Hindlimb muscle (tissue), 1 donor: ENCODE measurements around the gene SLC37A4. TPM values are rescaled to one million over a fixed set of nuclear protein-coding genes. Genes with fewer than 3 reads are reported as not detected.
"Not testable (repeated sequence)": the region's sequence is repeated elsewhere in the genome, so short reads cannot be mapped to it uniquely, and the experiment has no call there.

Source experiments
- DNase-seq: peaks from one replicate; pipeline ENCODE4 v3.0.0-alpha.2; 2013
- polyA plus RNA-seq: library from polyadenylated mRNA; unstranded; fragments of 120-200 nt; gene quantifications from one replicate; pipeline ENCODE4 v1.2.1, GENCODE V29; 2013; ENCODE audit not compliant: insufficient read length

SLC37A4 gene
- polyA plus RNA-seq, 1 donor: 10.2 TPM

DNA sequence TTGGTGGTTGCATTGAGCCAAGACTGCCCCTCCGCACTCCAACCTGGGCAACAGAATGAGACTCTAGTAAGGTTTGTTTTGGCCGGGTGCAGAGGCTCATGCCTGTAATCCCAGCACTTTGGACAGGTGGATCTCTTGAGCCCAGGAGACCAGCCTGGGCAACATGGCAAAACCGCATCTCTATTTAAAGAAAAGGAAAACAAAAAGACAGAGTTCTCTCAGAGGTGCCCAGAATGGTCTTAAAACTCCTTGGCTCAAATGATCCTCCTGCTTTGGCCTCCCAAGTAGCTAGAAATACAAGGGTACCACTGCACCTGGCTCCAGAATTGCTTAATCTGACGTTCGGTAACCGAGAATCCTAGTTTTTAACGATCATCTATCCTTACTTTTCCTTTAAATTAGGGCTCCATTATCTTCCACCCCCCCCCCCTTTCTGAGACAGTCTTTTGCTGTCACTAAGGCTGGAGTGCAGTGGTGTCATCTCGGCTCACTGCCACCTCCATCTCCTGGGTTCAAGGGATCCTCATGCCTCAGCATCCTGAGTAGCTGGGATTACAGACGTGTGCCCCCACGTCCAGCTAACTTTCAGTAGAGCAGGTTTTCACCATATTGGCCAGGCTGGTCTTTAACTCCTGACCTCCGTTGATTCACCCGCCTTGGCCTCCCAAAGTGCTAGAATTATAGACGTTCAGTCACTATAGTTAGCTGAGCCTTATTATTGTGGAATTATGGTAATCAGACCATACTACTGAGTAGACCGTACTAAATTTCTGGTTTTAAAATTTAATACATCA, 14.3 kb downstream of the SLC37A4 start:
- DNase-seq: no peak

DNA sequence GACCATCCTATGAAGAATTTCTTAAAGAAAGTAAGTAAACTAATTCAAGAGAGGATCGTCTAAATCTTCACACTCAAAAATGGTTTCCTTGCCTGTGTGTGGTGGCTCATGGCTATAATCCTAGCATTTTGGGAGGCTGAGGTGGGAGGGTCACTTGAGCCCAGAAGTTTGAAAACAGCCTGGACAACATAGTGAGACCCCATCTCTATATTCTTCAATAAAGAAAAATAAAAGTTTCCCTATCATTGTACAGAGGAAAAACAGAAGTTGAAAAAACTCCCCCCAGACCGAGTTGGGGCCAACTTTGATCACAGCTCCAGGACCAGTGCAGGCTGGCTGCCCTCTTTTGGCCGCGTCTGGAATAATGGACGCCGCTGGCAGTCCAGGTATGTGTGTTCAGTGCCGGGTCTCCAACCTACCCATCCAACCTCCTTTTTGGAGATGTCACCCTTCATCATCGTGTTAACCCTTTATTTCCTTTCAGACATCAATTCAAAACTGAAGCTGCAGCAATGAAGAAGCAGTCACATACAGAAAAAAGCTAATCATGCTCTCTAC, 15.5 kb downstream of the SLC37A4 start:
- no peak for DNase-seq

DNA sequence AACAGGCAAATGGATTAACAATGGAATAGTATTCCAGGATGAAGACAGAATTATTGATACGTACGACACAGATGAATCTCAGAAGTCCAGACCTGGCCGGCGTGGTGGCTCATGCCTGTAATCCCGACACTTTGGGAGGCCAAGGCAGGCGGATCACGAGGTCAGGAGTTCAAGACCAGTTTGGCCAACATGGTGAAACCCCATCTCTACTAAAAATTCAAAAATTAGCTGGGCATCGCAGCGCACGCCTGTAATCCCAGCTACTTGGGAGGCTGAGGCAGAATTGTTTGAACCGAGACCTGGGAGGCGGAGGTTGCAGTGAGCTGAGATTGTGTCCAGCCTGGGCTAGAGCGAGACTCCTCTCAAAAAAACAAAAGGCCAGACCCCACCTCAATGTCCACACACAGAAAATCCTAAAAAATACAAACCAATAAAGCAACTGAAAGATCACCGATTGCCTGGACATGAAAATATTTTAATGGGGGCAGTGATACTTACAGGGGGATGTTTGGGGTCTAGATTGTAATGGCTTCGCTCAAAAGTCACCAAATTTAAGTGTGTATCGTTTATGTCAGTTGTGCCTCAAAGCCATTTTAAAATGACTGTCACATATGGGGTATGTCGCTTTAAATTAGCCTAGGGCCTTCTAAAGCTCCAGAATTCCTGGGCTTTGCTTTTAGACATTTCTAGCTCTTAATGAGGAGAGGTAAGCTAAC, 16.3 kb downstream of the SLC37A4 start:
- no peak for DNase-seq

DNA sequence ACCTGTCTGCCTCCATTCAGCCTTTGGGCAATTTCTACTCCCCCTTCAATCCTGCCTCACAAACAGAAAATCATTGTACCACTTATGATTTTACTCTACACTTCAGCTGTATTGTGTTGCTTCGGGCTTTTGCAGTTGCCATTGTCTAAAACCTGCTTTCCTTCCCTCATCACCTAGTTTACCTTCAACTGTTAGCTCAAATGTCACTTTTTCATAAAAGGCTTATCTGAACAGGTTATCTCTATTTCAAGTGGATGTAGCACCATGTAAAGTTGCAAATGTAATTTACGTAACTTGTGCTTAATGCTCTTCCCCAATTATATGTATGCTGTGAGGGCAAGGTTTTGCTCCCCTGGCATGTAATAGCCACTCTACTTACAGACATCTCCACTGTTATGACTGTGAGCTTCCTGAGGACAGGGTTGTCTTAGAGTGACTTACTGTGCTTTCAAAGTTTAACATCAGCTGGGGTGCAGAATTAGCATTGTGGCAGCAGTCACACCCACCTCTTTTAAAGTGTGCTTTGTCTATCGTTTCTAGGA, 18.0 kb downstream of the SLC37A4 start:
- no peak for DNase-seq

DNA sequence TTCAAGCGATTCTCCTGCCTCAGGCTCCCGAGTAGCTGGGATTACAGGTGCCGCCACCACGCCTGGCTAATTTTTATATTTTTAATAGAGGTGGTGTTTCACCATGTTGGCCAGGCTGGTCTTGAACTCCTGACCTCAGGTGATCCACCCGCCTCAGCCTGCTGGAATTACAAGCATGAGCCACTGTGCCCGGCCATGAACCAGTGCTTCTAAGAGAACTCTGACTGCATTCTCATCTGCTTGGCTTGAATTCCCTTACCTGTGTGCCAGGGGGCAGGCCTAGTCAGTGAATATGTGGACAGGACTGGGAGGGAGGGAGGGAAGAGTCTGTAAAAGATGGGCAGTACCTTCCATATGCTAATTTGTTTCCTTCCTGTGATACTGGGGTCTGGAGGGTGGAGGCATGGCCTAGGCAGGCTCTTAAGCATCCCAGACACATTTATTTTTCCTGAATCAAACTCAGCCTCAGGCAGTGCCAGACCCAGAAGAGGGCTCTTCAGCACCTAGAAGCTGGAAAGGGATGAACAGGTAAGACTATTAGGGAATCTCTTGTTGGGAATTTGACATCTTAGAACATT, 19.1 kb downstream of the SLC37A4 start:
- DNase-seq: no peak

DNA sequence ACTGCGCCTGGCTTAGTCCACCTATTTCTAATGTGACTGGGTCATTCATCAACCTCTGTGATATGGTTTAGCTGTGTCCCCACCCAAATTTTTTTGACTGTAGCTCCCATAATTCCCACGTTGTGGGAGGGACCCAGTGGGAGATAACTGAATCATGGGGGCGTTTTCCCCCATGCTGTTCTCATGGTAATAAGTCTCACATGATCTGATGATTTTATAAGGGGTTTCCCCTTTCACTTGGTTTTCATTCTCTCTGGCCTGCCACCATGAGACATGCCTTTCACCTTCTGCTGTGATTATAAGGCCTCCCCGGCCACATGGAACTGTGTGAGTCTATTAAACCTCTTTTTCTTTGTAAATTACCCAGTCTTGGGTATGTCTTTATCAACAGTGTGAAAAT, 24.0 kb downstream of the SLC37A4 start:
- DNase-seq: no peak

DNA sequence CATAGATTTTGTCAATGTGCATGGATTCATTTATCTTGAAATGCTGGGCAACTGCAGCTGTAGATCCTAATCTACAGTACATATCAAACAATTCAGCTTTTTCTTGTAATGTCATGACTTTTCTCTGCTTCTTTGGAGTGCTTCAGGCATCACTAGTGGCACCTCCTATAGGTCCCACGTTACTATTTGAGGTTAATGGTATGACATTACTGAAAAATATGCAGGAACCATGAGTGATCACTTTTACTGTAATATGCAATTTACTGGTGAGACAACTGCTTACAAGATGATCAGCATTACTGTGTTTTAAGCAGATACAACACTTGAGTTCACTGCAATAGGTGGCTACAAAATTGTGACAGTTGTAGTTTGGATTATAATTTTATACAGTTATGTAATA, 29.8 kb downstream of the SLC37A4 start:
- DNase-seq: no peak

DNA sequence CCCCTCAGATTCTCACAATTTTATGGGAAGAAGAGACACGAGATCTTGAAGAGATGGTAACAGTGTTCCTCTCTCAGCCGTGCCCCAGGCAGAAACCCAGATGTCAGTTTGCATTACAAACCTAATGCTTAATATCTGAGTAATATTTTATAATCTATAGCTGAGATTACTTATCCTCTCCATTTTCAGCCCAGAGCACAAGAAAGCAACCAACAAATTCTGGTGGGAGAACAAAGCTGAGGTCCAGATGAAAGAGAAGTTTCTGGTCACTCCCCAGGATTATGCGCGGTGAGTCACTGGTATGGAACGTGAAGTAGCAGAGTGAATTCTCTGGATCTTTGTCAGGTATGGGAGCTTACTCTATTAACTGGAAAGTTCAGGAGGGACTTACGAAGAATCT, 31.9 kb downstream of the SLC37A4 start:
- DNase-seq: no peak

DNA sequence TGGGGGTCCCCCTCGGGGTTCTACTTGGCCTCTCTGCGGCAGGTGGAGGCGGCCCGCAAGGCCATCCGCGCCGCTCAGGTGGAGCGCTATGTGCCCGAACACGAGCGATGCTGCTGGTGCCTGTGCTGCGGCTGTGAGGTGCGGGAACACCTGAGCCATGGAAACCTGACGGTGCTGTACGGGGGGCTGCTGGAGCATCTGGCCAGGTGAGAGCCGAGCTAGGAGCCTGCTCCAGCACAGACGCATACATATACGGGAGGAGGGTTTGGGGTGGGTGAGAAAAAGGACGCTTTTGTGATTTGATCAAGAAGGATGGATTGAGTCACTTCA, 32.3 kb downstream of the SLC37A4 start:
- no peak for DNase-seq

DNA sequence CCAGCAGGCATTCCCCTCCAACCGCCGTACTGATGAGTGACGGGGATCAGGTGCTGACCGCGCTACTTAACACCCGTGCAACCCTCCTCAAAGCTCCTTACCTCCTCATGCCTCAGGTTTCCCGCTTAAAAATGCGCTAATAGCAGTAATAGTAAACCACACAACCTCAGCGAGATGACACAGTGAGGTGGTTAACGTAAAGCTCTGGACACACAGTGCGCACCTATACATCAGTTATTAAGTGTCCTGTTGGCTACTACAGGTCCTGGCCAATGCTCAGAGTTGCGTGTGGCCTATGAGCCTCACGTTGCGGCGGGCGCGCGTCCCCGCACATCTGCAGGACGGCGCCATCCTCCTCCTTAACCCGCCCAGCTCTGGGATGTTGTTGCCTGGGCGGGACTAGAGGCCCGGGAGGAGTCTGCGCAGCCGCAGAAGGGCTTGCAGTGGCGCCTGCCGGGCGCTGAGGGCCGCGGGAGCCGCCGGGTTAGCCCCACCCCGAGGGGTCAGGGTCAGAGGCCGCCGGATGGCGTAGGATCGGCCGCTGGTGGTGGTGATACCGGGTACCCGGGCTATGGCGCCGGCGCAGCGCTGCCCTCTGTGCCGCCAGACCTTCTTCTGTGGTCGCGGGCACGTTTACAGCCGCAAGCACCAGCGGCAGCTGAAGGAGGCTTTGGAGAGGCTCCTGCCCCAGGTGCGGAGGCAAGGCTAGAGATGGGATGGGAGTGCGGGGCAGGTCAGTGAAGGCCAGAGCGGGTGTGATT, 32.9 kb downstream of the SLC37A4 start, which contains the start of gene CENATAC:
Gene CENATAC (plus strand): TSS at position 512 of the 761 bp plus-strand sequence. CDS start 60 bp downstream, at position 572.
- peak; percentile 92 for DNase-seq

DNA sequence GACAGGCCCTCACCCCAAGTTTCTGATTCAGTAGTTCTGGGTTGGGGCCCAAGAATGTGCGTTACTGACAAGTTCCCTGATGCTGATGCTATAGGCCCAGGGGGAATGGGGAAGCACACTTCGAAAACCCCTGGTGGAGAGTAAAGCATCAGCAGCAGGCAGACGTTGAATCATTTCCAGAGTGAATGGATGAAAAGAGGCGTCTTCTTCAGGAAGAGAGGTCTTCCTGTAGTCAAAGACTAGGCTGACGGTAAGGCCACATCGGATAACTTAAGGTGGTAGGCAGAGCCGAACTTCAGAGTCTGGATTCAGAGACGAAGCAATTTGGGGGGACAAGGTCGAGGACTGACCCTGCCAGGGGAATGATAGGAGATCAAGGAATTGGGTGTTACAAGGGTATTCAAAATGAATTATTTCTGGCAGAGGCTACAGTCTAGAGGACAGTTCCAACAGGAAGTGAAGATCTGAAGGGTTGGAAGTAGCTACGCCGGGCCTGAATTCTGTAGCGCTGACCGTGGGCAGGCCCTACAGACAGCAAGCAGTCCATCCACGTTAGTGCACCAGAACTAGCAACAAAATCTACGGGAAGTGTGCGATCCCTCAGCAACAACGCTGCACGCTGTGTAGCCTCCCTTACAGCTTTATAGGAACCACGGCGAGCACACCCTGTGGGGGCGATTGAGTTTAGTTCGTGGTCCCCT, 33.6 kb downstream of the SLC37A4 start:
- DNase-seq: peak; percentile 34

DNA sequence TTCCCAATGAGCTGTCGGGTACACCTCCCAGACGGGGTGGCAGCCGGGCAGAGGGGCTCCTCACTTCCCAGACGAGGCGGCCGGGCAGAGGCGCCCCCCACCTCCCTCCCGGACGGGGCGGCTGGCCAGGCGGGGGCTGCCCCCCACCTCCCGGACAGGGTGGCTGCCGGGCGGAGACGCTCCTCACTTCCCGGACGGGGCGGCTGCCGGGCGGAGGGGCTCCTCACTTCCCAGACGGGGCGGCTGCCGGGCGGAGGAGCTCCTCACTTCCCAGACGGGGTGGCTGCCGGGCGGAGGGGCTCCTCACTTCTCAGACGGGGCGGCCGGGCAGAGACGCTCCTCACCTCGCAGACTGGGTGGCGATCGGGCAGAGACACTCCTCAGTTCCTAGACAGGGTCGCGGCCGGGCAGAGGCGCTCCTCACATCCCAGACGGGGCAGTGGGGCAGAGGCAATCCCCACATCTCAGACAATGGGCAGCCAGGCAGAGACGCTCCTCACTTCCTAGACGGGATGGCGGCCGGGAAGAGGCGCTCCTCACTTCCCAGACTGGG, 39.1 kb downstream of the SLC37A4 start:
- not testable (repeated sequence) for DNase-seq

DNA sequence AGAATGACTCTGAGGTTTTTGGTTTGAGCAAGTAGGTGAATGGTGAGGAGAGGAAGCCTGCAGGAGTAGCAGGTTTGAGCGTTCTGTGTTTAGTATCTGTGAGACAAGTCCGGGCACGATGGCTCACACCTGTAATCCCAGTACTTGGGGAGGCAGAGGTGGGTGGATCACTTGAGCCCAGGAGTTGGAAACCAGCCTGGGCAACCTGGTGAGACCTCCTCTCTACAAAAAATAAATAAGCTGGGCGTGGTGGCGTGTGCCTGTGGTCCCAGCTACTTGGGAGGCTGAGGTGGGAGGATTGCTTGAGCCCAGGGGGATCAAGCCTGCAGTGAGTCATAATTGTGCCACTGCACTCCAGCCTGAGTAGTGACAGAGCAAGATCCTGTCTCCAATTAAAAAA, 42.4 kb downstream of the SLC37A4 start:
- no peak for DNase-seq

DNA sequence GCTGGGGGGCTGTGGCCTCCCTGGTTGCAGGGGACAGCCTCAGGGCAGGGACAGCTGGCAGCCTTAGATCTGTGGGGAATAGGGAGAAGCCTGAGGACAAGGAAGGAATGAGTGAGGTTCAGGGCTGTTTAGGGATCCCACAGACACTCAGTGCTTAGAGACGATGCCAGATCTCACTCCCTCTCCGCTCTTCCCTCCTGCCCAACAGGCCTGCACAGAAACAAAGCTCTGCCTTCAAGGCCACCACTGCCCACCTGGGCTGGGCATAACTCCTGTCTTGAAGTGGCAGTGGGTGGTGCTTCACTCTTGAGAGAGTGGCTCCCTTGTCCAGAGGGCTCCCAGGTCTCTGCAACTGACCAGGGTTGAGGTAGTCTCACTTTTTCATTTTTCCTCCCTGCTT, 45.9 kb downstream of the SLC37A4 start:
- no peak for DNase-seq

DNA sequence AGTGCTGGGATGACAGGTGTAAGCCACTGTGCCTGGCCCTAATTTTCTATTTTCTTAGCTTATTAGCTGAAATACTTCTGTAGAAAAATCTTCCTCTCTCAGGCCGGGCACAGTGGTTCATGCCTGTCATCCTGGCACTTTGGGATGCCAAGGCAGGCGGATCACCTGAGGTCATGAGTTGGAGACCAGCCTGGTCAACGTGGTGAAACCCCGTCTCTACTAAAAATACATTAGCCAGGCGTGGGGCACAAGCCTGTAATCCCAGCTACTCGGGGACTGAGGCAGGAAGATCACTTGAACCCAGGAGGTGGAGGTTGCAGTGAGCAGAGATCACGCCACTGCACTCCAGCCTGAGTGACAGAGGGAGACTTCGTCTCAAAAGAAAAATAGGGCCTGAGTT, 46.3 kb downstream of the SLC37A4 start:
- not testable (repeated sequence) for DNase-seq

DNA sequence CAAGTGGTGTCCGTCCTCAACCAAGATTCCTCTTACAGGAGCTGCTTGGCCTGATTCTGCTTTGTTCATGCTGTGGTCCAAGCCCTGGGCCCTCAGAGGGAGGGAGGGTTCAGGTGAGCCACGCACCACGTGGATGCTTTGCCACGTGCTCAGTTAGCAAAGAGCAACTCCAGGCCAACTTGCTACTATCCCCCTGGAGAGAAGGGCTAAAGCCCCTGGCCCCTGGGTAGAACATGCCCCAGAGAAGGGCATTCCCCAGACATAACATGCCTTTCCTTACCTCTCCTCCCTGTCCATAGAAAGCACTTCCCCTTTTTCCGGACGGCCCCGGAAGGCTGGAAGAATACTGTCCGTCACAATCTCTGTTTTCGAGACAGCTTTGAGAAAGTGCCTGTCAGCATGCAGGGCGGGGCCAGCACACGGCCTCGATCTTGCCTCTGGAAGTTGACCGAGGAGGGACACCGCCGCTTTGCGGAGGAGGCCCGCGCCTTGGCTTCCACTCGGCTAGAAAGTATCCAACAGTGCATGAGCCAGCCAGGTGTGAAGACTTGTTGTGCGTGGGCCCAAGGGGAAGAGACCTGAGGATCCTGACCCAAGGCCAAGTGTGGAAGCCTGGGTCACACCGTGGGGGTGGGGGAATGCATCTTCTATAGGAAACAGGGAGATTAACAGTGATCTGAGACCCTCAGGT, 50.3 kb downstream of the SLC37A4 start:
- DNase-seq: no peak

DNA sequence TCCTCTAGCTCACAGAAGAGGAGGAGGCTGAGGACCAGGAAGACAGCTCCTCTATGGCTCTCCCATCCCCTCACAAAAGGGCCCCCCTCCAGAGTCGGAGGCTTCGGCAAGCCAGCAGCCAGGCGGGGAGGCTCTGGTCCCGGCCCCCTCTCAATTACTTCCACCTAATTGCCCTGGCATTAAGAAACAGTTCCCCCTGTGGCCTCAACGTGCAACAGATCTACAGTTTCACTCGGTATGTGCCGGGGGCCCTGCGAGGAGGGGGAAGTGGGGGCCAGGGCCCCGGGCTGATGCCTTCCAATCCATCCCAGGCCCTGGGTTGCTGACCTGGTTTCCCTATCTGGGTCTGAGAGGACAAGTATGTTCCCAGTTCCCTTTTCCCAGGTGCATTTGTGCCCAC, 51.2 kb downstream of the SLC37A4 start:
- DNase-seq: no peak

DNA sequence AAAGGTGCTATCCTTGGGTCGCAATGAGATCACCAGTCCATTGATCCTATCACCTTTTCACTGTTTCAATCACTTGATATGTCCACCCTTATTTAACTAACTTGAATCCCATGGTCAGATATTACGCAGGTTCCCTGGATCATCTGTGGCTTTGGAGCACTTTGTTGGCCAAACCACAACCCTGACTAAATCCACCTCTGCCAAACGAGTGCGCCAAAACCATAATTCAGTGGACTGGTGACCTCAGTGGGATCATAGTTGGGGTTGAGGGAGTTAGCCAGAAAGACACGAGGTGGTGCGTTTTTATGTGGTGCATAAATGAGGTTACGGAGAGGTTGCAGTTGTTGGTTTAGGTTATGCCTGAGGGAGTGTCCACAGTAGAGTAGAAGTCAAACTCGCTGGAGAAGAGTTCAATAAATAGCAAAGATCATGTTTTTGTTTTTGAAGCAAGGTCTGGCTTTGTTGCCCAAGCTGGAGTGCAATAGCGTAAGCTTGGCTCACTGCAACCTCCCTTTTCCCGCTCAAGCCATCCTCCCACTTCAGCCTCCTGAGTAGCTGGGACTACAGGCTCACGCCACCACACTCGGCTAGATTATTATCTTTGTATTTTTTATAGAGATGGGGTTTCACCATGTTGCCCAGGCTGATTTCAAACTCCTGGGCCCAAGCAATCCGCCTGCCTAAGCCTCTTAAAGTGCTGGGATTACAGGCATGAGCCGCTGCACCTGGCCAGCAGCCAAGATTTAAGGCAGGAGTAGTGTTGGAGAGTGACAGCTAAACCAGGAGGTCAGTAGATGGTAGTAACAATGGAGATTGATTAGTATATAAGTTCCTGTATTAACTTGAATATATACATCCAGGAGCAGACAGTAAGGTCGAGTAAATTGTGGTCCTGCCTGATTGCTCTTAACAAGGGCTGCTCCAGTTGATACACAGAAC, 54.6 kb downstream of the SLC37A4 start:
- DNase-seq: no peak
